Hindlimb muscle (tissue), 1 donor: ENCODE data around the gene ZNF689. TPM values are rescaled to one million over a fixed set of nuclear protein-coding genes. Genes with fewer than 3 reads are reported as not detected.
"Not testable (repeated sequence)": the region's sequence is repeated elsewhere in the genome, so short reads cannot be mapped to it uniquely, and the experiment has no call there.

ENCODE experiments used
- DNase-seq: peaks from one replicate; pipeline ENCODE4 v3.0.0-alpha.2; 2013
- polyA plus RNA-seq: library from polyadenylated mRNA; unstranded; fragments of 120-200 nt; gene quantifications from one replicate; pipeline ENCODE4 v1.2.1, GENCODE V29; 2013; ENCODE audit not compliant: insufficient read length

ZNF689 gene
- 7.2 TPM for polyA plus RNA-seq

DNA sequence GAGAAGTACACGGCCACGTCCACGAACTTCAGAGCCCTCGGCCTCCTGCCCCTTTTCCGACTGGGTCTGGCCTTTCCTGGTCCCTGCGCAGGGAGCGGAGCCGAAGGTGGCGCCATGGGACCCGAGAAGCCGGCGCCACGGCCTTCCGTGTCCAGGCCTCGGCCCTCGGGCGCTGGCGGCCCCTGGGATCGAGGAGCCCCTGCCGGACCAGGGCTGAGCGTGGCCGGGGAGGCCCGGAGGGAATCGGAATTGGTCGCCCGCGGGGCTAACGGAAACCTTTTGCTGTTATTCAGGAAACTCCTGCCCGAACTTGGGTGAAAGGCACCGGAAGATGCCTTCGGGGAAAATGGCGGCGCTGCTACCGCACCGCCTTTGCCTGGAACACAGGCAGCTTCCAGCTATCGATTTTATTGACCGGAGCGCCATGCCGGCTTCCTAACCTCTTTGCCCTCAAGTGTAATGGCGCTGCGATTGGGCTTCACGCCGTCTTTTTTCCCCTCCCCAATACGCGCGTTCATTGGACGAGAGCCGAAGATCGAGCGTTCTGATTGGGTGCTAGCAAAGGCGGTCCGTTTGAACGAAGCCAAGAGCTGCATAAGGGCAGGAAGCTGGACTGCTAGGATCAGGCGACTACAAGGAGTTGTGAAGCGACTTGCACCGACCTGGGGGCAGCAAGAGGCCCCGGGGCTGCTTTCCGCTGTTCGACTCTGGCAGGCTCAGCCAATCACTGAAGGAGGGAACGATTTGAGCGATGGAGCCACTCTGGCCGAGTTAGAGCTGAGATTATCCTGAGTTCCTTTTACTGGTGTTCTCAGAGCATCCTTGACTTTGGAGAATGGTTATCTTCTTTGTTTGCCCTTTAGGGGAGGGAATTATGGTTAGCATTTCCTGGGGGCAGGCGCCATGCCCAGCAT, at the start of gene ZNF689:
Gene ZNF689, minus strand, starts transcription at position 464 of the 914 bp plus-strand sequence. Its CDS starts 348 bp downstream, at position 116.
- DNase-seq = peak; percentile 98

DNA sequence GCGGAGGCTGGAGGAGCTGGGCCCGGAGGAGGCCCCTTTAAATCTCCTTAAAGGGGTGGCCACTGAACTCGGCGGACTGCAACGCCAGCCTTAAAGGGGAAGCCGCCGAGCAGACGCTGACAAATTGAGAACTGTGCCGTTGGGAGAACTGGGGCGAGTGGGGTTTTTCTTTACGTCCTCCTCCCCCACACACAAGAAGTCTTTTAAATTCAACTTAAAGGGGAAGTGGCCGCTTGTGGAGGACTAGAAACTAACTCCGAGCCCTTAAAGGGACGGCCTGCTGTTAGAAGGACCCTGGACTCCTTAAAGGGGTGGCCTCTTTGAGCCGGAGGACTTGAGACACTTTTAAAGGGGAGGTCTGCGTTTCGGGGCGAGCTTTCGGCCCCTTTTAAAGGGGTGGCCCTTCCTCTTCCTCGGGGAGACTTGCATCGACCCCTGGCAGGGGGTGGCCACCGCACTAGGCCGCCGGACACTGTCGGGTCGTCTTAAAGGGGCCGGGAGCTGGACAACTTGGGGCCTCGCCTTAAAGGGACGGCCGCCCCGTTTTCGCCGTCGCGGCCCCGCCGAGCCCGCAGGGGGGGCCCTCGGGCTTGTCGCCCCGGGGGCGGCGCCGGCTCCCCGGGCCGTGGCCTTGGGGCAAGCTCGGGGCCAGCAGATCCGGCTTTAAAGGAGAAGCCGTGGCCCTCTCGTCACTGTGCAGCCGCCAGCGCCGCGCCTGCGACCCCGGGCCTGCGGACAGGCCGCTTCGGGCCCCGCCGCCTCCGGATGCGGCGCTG, 48.7 kb upstream of the ZNF689 start:
- peak; percentile 91 for DNase-seq

DNA sequence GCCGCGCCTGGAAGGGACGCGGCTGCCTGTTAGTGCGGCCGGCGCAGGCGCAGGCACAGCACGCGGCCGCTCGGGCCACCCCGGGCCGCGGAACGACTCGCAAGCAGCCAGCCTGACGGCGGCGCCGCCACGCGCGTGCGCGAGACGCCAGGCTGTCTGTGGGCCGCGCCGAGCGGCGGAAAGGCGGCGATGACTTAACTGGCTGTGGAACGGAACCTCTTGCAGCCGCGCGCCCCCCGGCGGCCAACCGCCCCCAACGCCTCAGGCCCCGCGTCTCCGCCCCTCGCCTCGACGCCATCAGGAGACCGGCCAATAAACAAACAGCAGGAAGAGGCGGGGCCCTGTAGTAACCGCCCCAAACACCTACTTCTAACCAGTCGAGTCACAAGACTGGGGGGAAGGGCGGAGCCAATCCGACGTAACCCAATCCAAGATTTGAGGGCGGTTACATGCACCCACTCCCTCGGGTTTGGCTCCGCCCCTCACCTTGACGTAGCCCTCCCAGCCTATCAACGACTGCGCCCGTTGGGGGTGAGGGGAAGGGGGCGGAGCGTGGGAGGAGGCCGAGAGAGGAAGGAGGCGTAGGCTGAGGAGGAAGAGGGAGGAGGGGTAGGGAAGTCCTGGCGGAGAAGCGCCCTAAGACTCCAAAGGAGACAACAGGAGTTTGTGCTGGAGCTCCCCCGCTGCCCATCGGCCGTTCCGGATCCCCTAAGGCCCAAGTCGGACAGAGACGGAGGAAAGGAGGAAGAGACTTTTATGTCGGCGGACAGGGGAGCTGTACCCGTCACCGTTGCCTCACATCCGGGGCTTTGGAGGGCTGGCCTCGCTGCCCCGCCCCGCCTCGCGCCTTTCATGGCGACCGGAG, 47.9 kb upstream of the ZNF689 start, which contains the start of gene FBRS:
Gene FBRS, plus strand, starts transcription at position 566 of the 865 bp plus-strand sequence. CDS start 1,088 bp downstream, outside the sequence.
- DNase-seq = peak; percentile 100

- DNase-seq = no peak
Observed at GRCh38 chr16:30656974-30657865, 47.0 kb upstream of the ZNF689 start.

DNA sequence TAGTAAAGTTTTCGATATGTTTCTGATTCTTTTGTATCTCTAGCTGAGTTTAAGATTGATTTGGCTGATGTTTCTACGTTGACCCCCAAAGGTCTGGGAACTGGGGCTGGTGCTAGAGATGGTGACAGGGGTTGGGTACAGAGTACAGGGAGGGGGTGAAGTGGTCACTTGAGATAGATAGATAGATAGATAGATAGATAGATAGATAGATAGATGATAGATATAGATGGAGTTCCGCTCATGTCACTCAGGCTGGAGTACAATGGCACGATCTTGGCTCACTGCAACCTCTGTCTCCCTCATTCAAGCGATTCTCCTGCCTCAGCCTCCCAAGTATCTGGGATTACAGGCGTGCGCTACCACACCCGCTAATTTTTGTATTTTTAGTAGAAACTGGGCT, 46.2 kb upstream of the ZNF689 start:
- no peak for DNase-seq

- no peak for DNase-seq
Observed at GRCh38 chr16:30655815-30656347, 45.7 kb upstream of the ZNF689 start.

DNA sequence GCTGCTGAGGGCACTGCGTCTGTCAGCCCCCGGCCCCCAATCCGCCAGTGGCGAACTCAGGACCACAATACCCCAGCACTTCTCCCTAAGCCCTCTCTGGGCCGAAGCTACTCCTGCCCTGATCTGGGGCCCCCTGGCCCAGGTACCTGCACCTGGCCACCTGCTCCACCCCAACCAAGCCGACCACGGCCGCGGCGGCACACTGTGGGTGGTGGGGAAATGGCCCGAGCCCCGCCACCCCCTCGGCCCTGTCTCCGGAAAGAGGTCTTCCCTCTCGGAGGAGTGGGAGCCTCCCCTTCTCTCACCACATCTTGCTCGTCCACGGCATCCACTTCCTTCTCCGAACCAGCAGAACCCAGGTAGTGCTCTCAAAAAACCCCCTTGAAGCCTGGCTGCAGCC, 44.7 kb upstream of the ZNF689 start:
- DNase-seq = no peak

- DNase-seq = no peak
Observed at GRCh38 chr16:30652718-30653117, 42.5 kb upstream of the ZNF689 start.

DNA sequence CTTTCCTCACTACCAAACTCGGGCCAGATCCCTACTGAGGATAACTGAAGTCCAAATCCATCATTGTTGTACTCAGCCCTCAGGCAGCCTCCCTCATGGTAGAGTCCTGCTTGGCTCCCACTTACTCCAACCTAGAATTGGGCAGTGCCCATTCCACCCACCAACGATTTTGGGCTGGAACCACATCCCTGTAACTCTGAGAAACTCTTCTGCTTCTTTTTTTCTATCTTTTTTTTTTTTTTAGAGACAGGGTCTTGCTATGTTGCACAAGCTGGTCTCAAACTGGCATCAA, 41.8 kb upstream of the ZNF689 start:
- no peak for DNase-seq

- peak; percentile 45 for DNase-seq
Observed at GRCh38 chr16:30651124-30652004, 41.2 kb upstream of the ZNF689 start.

DNA sequence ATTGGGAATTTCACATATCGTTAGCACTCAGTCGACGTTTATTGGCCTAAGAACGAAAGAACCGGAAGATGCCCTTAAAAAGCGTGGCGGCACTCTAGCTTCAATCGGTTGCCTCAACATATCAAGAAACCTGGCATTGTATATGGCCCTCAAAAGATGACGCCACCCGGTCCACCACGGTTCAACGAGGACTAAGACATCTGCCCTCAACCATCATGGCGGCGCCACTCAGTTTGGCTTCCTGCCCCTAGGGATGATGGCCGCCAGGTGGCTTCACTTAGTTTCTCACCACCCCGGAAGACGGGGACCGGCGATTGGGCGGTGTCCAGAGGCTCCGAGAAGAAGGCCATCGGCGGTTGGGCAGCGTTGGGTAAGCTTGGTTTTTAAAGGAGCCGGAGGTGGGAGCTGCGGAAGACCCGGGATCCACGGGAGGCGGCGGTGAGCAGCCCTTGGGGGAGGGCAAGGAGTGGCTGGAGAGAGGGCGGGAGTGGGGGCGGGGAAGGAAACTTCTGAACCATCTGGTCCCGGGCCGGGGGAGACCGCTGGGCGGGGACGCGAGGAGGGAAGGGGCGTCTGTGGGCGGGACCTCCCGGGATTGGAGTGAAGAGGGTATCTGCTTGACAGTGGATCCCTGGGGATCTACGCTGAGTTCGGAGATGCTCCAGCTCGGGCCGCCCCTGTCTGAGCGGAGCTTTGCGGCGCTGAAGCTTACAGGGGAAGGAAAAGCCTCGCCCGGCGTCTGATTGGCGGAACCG, 40.4 kb upstream of the ZNF689 start, which contains the start of gene PRR14:
Gene PRR14, plus strand, starts transcription at position 592 of the 755 bp plus-strand sequence. CDS start 686 bp downstream, outside the sequence.
- DNase-seq = peak; percentile 99

- DNase-seq = no peak
Observed at GRCh38 chr16:30649725-30650368, 39.7 kb upstream of the ZNF689 start.

DNA sequence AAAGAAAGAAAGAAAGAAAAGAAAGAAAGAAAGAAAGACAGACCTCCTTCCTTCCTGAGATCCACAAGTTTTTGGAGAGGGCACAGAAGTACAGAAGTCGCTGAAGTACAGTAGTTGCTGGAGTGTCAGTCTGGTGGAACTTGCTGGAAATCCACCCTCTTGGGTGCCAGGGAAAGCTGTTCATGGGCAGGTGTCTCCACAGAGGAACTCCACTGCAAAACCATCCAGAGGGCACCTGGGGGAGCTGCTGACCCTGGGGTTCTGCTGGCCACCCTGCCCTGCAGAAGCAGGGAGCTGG, 37.0 kb upstream of the ZNF689 start:
- no peak for DNase-seq

DNA sequence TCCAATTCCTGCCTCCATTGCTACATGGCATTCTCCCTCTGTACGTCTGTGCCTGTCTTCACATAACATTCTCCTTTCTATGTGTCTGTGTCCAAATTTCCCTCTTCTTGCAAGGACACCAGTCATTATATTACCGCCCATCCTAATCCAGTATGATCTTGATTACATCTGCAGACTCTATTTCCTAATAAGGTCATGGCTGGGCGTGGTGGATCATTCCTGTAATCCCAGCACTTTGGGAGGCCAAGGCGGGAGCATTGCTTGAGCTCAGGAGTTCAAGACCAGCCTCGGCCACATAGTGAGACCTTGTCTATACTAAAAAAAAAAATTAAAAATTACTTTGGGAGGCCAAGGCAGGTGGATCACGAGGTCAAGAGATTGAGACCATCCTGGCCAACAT, 35.5 kb upstream of the ZNF689 start:
- DNase-seq = no peak

- no peak for DNase-seq
Observed at GRCh38 chr16:30644334-30644830, 34.2 kb upstream of the ZNF689 start.

- DNase-seq = no peak
Observed at GRCh38 chr16:30641378-30641982, 31.3 kb upstream of the ZNF689 start.

- DNase-seq = no peak
Observed at GRCh38 chr16:30637944-30638343, 27.8 kb upstream of the ZNF689 start.

GRCh38 chr16:30637139-30637538, 26.9 kb upstream of the ZNF689 start:
- DNase-seq = not testable (repeated sequence)
